NCI-H2081 (cell line): ENCODE measurements around the gene RABGGTA.
"Not testable (repeated sequence)": the region's sequence is repeated elsewhere in the genome, so short reads cannot be mapped to it uniquely, and the experiment has no call there.

Experiments used
- DNase-seq, 2 experiments: peaks; one replicate each; lab custom pipeline; 2025; lab: John Stamatoyannopoulos, UW

RABGGTA gene

DNA sequence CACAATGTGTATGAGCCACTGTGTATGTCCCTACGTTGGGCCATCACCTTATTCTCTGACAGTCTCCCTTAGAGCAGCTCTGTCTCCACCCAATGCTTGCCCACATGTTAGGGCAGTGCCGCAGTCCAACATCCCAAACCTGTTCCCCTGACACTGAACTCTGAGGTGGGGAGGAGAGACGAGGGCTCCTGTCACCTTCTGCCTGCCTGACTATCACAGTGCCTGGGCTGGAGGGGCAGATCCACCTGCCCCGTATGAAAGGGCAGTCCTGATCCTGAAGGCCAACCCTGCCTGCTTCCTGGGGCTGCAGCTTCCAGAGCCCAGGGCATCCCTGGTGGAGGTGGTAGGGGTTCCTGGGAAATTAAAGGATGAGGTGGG lies 10.6 kb downstream of the RABGGTA start:
- DNase-seq: no peak

DNA sequence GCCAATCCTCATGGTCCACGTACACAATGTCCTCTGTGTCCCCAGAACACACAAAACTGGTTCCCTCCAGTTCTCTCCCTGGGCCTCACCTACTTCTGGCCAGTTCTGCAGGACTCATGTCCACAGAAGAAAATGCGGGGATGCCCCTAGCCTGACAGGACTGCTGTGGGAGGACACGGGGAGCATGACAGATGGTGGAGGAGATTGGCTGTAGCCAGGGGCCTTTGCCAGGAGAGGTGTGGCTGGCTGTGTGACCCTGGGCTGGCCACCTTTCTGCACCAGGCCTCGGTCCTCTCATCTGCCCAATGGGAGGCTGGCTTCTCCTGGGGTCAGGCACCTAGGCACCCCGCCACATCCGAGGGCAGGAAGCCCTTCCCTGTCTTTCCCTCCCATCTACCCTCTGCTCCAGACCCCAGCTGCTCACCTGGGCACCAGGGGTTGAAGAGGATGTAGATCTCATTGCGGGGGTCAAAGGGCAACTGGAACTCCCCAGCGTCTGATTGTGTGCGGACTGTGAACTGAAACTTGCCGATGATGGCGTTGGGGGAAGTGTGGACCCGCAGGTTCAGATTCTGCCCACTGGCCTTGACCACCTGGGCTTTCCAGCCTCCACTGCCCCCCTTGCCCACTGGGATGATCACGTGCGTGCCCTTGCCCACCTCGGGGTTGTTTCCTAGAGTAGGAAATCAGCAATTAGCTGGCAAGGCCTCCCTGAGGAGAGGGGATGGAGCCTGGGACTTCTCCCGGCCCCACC lies 11.2 kb downstream of the RABGGTA start:
- DNase-seq: no peak

- DNase-seq: no peak
These were observed 11.9 kb downstream of the RABGGTA start for GRCh38 chr14:24259282-24260025.

DNA sequence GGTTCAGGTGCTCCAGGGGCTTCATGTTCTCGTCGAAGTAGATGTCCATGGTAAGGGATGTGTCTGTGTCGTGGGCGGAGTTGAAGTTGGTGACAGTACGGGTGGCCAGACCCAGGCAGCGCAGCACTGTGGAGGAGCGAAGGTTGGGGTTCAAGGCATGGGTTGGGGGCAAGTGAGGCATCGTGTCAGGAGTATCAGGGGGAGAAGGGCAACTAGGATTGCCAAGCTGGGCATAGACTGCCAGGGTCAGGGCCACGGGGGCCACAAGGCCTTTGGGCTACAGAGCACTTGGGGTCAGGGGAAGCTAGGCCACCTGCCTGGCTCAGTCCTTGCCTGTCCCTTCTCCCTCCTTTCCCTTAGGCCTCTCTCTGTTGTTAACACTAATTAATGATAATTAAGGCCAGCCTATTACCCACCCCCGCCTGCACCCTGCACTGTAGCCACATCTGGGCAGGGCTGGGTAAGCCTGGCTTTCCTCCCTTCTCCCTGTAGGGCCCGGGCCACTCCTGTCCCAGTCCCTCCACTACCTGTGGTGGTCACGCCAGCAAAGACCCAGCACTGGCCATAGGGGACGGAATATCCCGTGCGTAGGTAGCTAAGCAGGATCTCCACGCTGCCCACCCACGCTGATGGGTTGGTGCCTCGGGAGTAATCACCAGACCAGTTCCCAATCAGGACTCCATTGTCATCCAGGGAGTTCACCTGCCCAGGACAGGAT lies 12.7 kb downstream of the RABGGTA start:
- DNase-seq: no peak

DNA sequence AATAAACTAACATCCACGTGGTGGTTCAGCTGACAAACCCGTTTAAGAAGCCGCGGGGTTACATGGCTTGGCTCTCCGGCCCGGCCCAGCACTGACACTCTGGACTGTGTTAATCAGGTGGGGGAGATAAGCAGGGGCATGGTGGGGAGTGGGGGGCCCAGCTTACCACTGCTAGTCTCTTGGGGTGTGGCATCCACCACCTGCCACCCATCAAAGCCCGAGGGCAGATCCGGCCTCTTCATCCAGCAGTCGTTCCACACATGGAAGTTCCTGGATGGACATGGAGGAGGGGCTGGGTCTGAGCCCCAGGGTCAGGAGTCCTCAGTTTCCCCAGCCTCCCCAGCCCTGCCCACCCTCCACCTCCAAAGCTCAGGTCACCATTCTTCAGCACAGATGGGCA lies 13.3 kb downstream of the RABGGTA start:
- DNase-seq: no peak

DNA sequence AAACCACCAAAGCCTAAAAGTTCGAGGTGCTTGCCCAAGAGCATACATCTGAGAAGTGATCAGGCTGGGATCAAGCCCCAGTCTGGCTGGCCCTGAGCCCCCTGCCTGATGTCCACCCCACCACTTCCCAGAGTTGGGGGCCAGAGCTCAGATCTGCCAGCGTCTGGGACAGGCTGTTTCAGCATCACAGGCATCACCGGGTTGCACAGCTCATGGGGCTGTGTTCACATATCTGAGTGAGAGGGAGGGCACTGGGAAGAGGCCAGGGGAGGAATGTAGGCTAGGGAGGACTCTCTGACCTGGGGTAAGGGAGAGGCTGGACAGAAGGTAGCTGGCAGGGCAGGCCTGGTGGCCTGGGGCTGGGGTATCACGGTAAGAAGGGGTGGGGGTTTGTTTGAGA lies 14.4 kb downstream of the RABGGTA start:
- no peak for DNase-seq

GRCh38 chr14:24255931-24256711 lies 15.3 kb downstream of the RABGGTA start:
- DNase-seq: no peak

GRCh38 chr14:24255438-24255837 lies 16.0 kb downstream of the RABGGTA start:
- DNase-seq: no peak

GRCh38 chr14:24254630-24255392 lies 16.6 kb downstream of the RABGGTA start:
- no peak for DNase-seq

GRCh38 chr14:24253936-24254335 lies 17.5 kb downstream of the RABGGTA start:
- DNase-seq: no peak

GRCh38 chr14:24252289-24253124 lies 18.9 kb downstream of the RABGGTA start:
- no peak for DNase-seq

DNA sequence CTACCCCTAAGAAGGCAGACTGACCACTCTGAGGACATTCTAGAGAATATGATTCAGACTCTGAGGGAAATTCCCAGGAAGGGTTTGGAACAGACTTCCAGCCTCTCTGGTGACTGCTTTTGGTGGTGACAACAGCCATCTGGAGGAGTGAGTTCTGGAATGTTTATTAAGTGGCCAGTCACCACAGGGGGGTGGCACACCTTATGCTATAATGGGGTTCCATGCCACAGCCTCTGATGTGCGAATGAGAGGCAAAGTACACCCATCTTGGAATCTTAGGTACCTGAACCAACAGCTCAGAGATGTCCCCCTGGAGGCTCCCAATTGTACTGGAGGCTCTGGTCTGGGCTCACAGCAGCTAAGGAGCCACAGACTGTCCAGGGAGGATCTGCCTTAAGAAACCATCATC lies 19.5 kb downstream of the RABGGTA start:
- DNase-seq: no peak

DNA sequence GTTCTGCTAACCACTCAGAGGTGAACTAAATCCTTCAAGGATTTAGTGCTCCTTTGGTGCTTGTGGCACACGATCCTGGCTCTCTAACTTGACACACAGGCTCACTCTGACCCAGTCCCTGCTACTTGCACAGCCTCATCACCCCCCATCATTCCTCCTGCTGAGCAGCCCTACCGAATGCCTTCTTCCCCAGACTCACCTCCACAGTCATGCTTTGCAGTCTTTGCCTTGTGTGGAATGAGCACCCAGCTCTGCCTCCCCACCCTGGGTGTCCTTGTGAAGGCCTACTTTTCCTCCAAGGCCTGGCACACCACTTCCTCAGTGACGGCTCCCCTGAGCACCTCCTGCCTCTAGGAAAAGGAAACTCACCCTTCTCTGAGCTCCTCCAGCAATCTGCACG lies 21.0 kb downstream of the RABGGTA start:
- no peak for DNase-seq

DNA sequence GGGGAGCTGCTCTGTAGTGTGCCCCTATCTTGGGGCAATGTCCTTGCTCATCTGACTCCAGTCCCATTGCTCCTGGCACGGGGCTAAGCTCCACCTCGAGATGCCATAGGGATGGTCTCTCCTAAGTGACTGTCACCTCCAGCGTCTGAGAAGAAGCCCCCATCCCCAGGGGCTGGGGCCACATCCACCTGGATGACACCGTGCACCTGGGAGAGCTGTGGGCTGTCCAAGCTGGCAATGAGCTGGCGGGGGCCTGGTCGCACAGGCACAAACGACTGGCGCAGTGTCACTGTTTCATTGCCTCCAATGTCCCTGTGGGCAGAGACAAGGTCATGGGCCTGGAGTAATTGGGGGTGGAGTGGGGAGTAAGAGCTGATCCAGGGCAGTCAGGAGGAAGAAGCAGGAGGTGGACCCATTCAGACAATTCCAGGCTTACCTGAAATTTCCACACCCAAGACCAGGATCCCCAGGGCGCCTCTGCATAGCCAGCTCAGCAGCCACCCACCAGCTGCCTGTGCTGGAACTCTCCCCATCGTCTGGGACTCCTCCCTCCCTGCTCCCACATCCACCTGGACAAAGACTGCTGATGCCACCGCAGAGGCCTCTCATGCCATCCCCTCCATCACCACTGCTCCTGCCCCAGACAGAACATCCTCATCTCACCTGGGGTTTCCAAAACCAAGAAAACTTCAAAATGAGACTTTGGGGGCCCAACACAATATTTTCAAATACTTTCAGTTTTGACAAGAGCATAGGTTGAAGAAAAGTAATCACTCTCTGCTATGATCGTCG lies 22.0 kb downstream of the RABGGTA start:
- DNase-seq: no peak

DNA sequence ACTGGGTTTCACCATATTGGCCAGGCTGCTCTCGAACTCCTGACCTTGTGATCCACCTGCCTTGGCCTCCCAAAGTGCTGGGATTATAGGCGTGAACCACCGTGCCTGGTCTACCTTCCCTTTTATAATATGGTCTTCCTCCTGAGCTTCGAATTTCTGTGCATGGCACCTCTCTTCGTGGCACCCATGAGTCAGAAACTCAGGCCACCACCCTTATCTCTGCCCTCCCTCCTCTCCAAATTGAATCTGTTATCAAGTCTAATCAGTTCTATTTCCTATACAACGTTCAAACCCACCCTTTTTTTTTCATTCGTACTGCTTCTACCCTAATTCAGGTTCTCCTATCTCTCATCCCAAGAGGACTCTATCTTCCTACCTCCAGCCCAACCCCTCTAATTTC lies 24.0 kb downstream of the RABGGTA start:
- no peak for DNase-seq

GRCh38 chr14:24246765-24247212 lies 24.6 kb downstream of the RABGGTA start:
- DNase-seq: no peak

DNA sequence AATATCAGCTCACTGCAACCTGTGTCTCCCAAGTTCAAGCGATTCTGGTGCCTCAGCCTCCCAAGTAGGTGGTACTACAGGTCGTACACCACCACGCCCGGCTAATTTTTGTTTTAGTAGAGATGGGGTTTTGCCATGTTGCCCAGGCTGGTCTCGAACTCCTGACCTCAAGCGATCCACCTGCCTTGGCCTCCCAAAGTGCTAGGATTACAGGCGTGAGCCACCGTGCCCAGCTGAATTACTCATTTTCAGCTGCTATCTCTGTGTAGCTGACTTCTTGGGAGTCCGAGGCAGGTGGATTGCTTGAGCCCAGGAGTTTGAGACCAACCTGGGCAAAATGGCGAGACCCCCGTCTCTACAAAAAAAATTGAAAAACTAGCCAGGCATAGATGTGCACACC lies 26.0 kb downstream of the RABGGTA start:
- not testable (repeated sequence) for DNase-seq

GRCh38 chr14:24243336-24243836 lies 28.0 kb downstream of the RABGGTA start:
- DNase-seq: no peak

DNA sequence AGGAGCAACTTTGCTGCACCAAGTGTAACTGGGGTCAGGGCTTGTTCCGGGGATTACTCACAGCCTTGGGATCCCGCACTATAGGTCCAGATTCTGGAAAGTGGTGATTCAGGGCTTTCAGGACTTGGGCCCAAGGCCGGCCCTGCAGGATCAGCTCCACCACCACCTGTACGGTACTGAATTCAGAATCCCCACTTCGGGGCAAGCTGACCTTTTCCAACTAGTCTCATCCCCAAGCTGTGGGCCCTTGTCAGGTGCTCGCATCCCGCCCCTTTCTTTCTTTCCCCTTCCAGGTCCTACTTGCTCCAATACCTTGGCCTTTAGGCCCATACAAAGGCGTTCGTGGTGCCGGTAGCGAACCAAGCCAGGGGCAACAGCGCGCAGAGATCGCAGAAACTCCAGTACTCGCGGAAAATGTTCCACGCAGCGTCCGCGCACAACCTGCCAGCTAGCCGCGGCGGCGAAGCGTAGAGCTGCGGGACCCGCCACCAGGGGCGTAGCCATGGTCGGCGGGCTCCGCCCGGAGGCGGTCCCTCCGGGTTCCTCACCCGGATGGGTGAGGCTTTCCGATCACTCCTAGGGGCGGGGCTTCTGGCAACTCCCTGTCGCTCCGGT lies 29.5 kb downstream of the RABGGTA start:
- peak; percentile 91 to 92 for DNase-seq
